Measurements from ENCODE around the gene FAM234B. TPM values are rescaled to one million over a fixed set of nuclear protein-coding genes. Genes with fewer than 3 reads are reported as not detected.

Gene FAM234B
- polyA plus RNA-seq, 6 donors from 2014 or later: 2.0 to 8.9 (median 6.2) TPM

- Mint-ChIP-seq H3K36me3 (no peaks in the 10 kb centered on the region), H3K4me3 (peak overlapping the region in 1 of 8 donors; percentile 55), H3K27me3 (no peaks in the 10 kb centered on the region), H3K27ac (peak overlapping the region in 1 of 6 donors; percentile 26), H3K9me3 (no peaks in the 10 kb centered on the region), H3K4me1 (peaks cover 39 to 43% (median 42%) of the 10 kb centered on the region in 3 donors)
- DNase-seq: no peak
- no peak for ATAC-seq (ENCODE audit: low read depth in 2 of 2)
Measured at GRCh38 chr12:13104409-13104808, 60.2 kb downstream of the FAM234B start.

DNA sequence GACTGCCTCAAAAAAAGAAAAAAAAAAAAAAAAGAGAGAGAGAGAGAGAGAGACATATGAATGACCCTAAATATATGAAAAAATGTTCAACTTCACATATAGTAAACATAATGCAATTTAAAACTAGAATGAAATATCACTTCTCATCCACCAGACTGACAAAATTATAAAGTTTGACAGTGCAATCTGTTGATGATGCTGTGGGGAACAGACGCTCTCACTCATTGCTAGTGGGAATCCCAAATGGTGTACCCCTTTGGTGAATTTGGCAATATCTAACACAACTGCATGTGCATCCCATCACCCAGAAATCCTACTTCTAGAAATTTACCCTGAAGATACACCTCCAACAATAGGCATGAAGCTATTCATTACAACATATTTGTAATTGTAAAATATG, 61.6 kb downstream of the FAM234B start:
- no peaks in the 10 kb centered on the region for H3K36me3 Mint-ChIP-seq
- H3K9me3 Mint-ChIP-seq: no peaks in the 10 kb centered on the region
- peaks cover 25 to 29% (median 28%) of the 10 kb centered on the region in 3 donors for H3K4me1 Mint-ChIP-seq
- no peak overlapping the region for H3K27ac Mint-ChIP-seq
- ATAC-seq (ENCODE audit: low read depth in 2 of 2) (no peak), DNase-seq (no peak)
- no peaks in the 10 kb centered on the region for H3K27me3 Mint-ChIP-seq
- no peak overlapping the region for H3K4me3 Mint-ChIP-seq

- no peak for ATAC-seq (ENCODE audit: low read depth in 2 of 2)
- DNase-seq: no peak
- Mint-ChIP-seq H3K4me1 (peaks cover 20 to 22% (median 21%) of the 10 kb centered on the region in 3 donors), H3K36me3 (no peaks in the 10 kb centered on the region), H3K4me3 (no peak overlapping the region), H3K27ac (no peak overlapping the region), H3K27me3 (no peaks in the 10 kb centered on the region), H3K9me3 (no peaks in the 10 kb centered on the region)
Measured at GRCh38 chr12:13106666-13107065, 62.5 kb downstream of the FAM234B start.

GRCh38 chr12:13112968-13113367, 68.8 kb downstream of the FAM234B start:
- Mint-ChIP-seq H3K4me1 (no peaks in the 10 kb centered on the region), H3K27ac (no peak overlapping the region), H3K27me3 (peaks cover 0 to 28% (median 11%) of the 10 kb centered on the region in 3 donors), H3K9me3 (no peaks in the 10 kb centered on the region), H3K36me3 (no peaks in the 10 kb centered on the region), H3K4me3 (no peak overlapping the region)
- ATAC-seq (ENCODE audit: low read depth in 2 of 2) (no peak), DNase-seq (no peak)

GRCh38 chr12:13114251-13115052, 70.3 kb downstream of the FAM234B start:
- Mint-ChIP-seq H3K4me1 (no peaks in the 10 kb centered on the region), H3K4me3 (no peak overlapping the region), H3K27ac (no peak overlapping the region), H3K9me3 (no peaks in the 10 kb centered on the region), H3K27me3 (peaks cover 0 to 28% (median 11%) of the 10 kb centered on the region in 3 donors), H3K36me3 (no peaks in the 10 kb centered on the region)
- DNase-seq (no peak), ATAC-seq (ENCODE audit: low read depth in 2 of 2) (no peak)

DNA sequence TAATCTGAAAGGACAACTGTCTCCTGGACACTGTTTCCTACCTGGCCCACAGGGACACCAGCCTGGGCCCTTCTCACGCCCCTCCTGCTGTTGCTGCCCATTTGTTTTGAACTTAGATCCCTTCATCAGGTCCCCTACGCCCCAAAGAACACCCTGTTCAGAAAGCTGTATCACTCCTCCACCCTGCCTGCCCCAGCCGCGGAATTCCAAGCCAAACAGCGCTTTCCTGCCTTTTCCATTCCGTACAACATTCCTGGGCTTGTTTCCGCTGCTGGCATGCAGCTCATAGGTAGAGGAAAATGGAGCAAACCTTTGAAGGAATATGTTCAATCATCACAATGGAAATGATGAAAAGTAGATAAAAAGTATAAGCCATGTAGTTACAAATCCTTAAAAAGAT, 72.1 kb downstream of the FAM234B start:
- peaks cover 0 to 28% (median 11%) of the 10 kb centered on the region in 3 donors for H3K27me3 Mint-ChIP-seq
- no peaks in the 10 kb centered on the region for H3K36me3 Mint-ChIP-seq
- ATAC-seq (ENCODE audit: low read depth in 2 of 2) (no peak), DNase-seq (no peak)
- no peaks in the 10 kb centered on the region for H3K9me3 Mint-ChIP-seq
- H3K4me3 Mint-ChIP-seq: no peak overlapping the region
- no peaks in the 10 kb centered on the region for H3K4me1 Mint-ChIP-seq
- H3K27ac Mint-ChIP-seq: peak overlapping the region in 1 of 6 donors; percentile 41

DNA sequence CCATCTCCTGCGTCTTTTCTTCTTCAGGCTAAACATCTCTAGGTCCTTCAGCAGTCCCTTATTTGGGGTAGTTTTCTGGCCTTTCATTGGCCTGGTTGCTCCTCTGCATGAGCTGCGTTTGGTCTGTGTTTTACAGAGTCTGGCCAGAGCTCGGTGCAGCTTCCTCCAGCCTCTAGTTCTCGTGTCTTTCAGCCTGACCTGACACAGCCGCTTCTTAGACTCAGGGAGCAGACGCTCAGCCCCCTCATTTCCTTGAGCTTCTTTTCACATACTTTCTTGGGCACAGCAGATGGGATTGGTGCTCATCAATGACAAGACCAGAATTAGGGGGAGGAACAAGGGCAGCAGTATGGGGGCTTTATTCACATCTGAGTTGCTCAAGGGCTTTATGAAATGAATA, 72.8 kb downstream of the FAM234B start:
- H3K4me1 Mint-ChIP-seq: no peaks in the 10 kb centered on the region
- no peak overlapping the region for H3K27ac Mint-ChIP-seq
- H3K27me3 Mint-ChIP-seq: peaks cover 0 to 28% (median 11%) of the 10 kb centered on the region in 3 donors
- H3K4me3 Mint-ChIP-seq: no peak overlapping the region
- ATAC-seq (ENCODE audit: low read depth in 2 of 2) (no peak), DNase-seq (no peak)
- no peaks in the 10 kb centered on the region for H3K9me3 Mint-ChIP-seq
- no peaks in the 10 kb centered on the region for H3K36me3 Mint-ChIP-seq

- Mint-ChIP-seq H3K4me3 (no peak overlapping the region), H3K27ac (no peak overlapping the region), H3K4me1 (no peaks in the 10 kb centered on the region), H3K27me3 (peaks cover 0 to 12% (median 5%) of the 10 kb centered on the region in 3 donors), H3K9me3 (no peaks in the 10 kb centered on the region), H3K36me3 (no peaks in the 10 kb centered on the region)
- ATAC-seq (ENCODE audit: low read depth in 2 of 2) (no peak), DNase-seq (no peak)
Measured at GRCh38 chr12:13119826-13120225, 75.6 kb downstream of the FAM234B start.

DNA sequence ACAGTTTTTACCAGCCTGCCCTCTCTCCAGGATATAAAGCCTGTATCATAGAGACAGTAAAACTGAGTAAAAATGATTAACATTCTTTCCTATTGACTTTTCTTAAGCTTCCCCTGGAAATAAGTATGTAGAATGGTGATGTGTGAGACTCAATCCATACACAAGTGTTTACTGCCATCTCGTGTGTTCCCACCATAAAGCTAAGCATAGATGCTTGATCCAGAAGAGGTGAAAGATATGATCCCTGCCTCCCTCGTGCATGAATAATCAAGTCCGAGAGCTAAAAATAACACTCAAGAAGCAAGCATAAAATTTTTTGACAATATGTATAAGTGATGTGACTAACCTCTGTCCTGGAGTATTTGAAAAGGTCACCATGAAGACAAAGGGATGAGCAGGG, 76.2 kb downstream of the FAM234B start:
- ATAC-seq (ENCODE audit: low read depth in 2 of 2) (no peak), DNase-seq (no peak)
- Mint-ChIP-seq H3K27me3 (peaks cover 0 to 9% (median 5%) of the 10 kb centered on the region in 3 donors), H3K36me3 (no peaks in the 10 kb centered on the region), H3K27ac (no peak overlapping the region), H3K9me3 (no peaks in the 10 kb centered on the region), H3K4me3 (no peak overlapping the region), H3K4me1 (no peaks in the 10 kb centered on the region)

DNA sequence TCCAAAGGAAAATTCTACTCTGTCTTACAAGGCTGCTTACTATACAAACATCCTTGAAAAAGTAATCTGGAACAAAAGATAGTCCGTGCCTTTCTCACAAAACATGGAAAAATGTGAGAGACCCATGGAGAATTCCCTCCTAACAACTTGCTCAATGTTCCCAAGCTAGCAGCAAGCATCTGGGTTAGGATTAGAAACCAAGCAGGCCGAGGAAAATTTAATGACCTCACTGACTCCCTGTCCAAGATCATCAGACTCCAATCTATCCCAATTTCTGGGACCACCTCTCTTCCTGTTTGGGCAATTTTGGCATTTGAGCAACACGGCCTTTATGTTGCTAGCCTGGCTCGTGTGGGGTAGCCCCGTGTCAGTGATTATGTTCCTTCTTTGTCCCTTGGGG, 77.4 kb downstream of the FAM234B start:
- Mint-ChIP-seq H3K4me3 (no peak overlapping the region), H3K36me3 (no peaks in the 10 kb centered on the region), H3K9me3 (no peaks in the 10 kb centered on the region), H3K4me1 (no peaks in the 10 kb centered on the region), H3K27ac (no peak overlapping the region), H3K27me3 (peaks cover 0 to 2% (median under 1%) of the 10 kb centered on the region in 3 donors)
- ATAC-seq (ENCODE audit: low read depth in 2 of 2): no peak
- no peak for DNase-seq

- ATAC-seq (ENCODE audit: low read depth in 2 of 2): no peak
- Mint-ChIP-seq H3K4me1 (no peaks in the 10 kb centered on the region), H3K4me3 (no peak overlapping the region), H3K27me3 (peaks cover 0 to 4% (median 0%) of the 10 kb centered on the region in 3 donors), H3K9me3 (no peaks in the 10 kb centered on the region), H3K27ac (peak overlapping the region in 1 of 6 donors; percentile 25), H3K36me3 (no peaks in the 10 kb centered on the region)
- DNase-seq: no peak
Measured at GRCh38 chr12:13124656-13125505, 80.7 kb downstream of the FAM234B start.

GRCh38 chr12:13125996-13126395, 81.8 kb downstream of the FAM234B start:
- peaks cover 0 to 5% (median 4%) of the 10 kb centered on the region in 3 donors for H3K27me3 Mint-ChIP-seq
- H3K9me3 Mint-ChIP-seq: no peaks in the 10 kb centered on the region
- no peak overlapping the region for H3K27ac Mint-ChIP-seq
- no peak overlapping the region for H3K4me3 Mint-ChIP-seq
- DNase-seq: no peak
- no peak for ATAC-seq (ENCODE audit: low read depth in 2 of 2)
- H3K36me3 Mint-ChIP-seq: no peaks in the 10 kb centered on the region
- no peaks in the 10 kb centered on the region for H3K4me1 Mint-ChIP-seq

GRCh38 chr12:13126494-13126893, 82.3 kb downstream of the FAM234B start:
- H3K27me3 Mint-ChIP-seq: peaks cover 0 to 5% (median 4%) of the 10 kb centered on the region in 3 donors
- H3K9me3 Mint-ChIP-seq: no peaks in the 10 kb centered on the region
- H3K4me1 Mint-ChIP-seq: no peaks in the 10 kb centered on the region
- H3K27ac Mint-ChIP-seq: no peak overlapping the region
- no peak for DNase-seq
- H3K36me3 Mint-ChIP-seq: no peaks in the 10 kb centered on the region
- no peak overlapping the region for H3K4me3 Mint-ChIP-seq
- no peak for ATAC-seq (ENCODE audit: low read depth in 2 of 2)

DNA sequence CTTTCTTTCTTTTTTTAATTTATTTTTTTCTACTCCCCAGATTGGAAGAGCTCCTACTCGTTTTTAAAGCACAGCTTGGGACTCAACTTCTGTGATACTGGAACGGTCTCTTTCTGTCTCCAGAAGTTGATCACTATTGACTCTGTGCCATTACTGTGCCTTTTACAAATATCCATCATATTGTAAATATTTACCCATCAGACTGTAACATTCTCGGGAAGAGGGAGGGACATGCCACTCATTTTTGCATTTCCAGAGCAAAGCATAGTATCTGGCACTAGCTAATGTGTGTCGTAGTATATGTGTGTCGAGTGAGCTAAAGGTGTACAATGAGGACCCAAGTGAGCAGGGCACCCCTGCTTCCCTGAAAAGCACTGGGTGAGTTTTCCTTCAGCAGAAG, 83.3 kb downstream of the FAM234B start:
- ATAC-seq (ENCODE audit: low read depth in 2 of 2): no peak
- Mint-ChIP-seq H3K27ac (no peak overlapping the region), H3K9me3 (no peaks in the 10 kb centered on the region), H3K27me3 (peaks cover 0 to 5% (median 4%) of the 10 kb centered on the region in 3 donors), H3K4me1 (no peaks in the 10 kb centered on the region), H3K4me3 (no peak overlapping the region), H3K36me3 (no peaks in the 10 kb centered on the region)
- DNase-seq: no peak
